GM18502 (cell line): ENCODE results near the gene KDM1A.

Source experiments
- ATAC-seq: cut with Tn5 transposase; IDR thresholded peaks from one replicate; pipeline ENCODE4 v1.9.1; 2021; ENCODE audit warnings: mild to moderate bottlenecking; ENCODE audit not compliant: unreplicated experiment, poor library complexity

Gene KDM1A

DNA sequence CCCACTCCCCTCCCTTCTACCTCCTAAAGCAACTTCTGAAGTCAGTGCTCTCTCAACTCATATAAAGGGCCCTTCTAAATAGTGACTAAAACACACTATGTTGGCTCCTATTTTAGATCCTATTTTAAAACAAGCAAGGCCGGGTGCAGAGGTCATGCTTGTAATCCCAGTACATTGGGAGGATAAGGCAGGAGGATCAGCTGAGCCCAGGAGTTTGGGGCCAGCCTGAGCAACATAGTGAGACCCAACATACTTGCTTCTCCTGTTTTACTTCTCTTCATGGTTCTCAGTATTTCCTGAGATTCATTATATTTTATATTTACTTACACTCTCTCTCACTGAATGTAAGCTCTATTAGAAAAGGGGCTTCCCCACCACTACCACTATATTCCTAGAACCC is 106.9 kb downstream of the KDM1A start:
- no peak for ATAC-seq

DNA sequence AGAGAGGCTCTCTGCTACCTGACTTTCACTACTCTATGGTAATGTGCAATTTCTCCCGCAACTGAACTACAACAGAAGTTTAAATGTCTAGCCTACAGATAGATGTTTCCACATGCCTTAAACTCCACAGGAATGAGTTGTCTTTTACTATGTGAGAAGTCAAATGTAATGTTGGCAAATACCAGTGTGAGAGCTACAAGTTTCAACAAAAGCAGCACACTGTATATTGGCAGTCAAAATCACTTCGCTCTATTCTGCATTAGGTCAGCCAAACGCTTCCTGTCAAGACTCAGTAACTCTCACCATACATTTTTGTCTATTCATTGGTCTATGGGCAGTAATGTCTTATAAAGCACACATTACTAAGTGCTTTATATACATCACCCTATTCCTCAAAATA is 107.5 kb downstream of the KDM1A start:
- no peak for ATAC-seq

DNA sequence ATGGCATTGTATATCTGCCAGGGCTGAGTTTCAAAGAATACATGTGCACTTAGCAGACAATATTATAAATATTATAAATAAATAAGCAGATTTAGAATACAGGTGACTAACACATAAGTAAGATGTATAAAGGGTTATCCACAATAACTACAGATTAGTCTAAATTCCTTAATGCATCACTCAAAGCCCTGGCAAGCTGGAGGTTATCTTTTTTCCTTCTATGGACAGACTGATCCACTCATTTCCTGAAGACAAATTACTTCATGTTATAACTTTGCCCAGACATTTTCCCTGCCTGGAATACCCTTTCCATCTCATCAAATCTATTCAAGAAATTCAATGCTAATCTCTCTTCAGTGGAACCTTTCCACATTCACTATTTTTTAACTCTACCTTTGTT is 110.6 kb downstream of the KDM1A start:
- no peak for ATAC-seq

DNA sequence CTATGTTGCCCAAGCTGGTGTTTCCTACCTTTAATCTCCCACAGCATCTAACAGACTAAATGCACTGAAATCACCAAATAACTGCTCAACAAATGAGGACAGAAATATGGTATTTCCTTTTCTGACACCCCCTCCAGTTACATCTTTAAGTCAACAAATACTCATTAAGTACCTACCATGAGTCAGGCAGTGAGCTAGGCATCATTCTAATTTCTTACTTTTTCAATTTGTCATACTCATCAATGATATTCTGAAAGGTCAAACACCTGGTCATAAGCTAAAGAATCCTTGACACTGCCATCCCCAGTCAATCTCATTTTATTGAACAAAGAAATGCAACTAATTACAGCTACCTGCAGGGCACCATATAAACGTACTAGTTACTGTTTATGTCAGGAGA is 112.8 kb downstream of the KDM1A start:
- ATAC-seq = no peak
